CD4-positive, alpha-beta T cell treated with Interleukin-15 for 4 hours (primary cell): ENCODE measurements around the gene GRB7.
"Not testable (repeated sequence)": the region's sequence is repeated elsewhere in the genome, so short reads cannot be mapped to it uniquely, and the experiment has no call there.

Source experiments
- DNase-seq: peaks from one replicate; pipeline ENCODE4 v3.0.0-alpha.2; 2020; ENCODE audit warnings: low spot score

Gene GRB7

GRCh38 chr17:39732586-39732985 lies 5.2 kb upstream of the GRB7 start:
- DNase-seq, result no peak

GRCh38 chr17:39735882-39736281 lies 1.9 kb upstream of the GRB7 start:
- no peak for DNase-seq

DNA sequence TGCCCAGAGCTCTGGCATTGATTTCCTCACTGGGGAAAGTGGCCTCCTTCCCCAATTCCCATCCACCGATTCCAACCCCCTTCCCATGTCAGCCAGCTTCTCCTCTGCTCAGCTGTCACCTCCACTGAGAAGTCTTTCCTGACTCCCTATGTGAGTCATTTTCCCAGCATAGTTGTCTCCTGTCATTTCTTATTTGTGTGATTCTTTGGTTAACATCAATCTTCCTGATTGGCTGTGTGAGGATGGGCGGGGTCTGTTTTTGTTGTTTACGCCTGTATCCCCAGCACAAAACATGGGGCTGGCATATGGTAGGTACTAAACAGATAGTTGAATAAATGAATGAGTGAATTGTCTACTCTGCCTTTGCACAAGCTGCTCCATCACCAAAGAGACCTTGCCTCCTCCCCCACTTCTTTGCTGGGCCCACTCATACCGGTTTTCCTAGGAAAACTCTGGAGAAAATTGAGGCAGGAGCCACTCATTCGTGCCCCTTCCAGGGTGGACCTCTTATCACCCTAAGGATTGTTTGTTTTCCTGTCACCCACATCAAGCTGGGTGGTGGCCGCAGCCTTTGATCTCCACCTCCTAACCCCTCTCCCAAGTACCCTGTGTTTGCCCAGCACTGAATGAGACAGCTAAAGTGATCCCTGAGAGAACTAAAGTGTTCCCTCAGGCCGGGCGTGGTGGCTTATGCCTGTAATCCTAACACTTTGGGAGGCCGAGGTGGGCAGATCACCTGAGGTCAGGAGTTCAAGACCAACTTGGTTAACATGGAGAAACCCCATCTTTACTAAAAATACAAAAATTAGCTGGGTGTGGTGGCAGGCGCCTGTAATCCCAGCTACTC lies 1.2 kb upstream of the GRB7 start:
- DNase-seq, result no peak

- DNase-seq, result no peak
Observed at GRCh38 chr17:39737206-39737759, 455 bp upstream of the GRB7 start.

DNA sequence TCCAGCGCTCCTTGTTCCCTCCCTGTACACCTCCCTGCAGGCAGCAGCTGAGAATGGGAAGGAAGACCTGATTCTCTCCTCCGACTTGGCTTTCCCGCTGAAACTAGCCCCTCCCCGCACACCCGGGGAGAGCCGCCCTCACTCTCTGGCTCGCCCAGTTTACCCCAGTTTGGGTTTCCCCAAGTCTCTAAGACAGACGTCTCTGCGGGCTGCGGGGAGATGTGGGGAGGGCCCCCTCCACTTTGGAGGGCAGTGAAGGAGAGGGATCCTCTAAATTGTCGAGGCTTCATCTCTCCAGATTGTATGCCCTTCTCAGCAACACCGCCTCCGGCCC lies 797 bp downstream of the GRB7 start:
- DNase-seq, result peak; percentile 29

- DNase-seq, result no peak
Observed at GRCh38 chr17:39738983-39739884, 1.5 kb downstream of the GRB7 start.

DNA sequence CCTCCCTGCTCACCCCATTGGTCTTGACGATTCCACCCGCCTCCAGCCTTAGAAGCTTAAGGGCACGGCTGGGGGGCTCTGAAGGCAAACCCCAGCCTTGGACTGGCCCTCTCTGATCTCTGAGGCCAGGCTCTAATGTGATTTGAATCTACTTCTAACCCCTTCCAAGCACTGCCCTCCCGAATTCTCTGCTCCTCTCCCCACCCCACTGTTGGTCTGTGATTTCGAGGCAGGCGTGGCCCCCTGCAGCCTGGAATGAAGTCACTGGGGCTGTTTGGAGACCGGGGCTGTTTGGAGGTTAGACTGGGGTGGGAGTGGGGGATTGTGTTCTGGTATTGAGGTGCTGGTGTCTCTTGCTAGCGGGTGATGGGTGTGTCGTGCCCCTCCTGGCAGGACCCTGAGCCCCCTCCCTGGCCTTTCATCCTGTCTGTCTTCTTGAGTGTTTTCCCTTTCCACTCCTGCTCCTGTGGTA lies 2.2 kb downstream of the GRB7 start:
- DNase-seq, result no peak

GRCh38 chr17:39740357-39741111 lies 2.8 kb downstream of the GRB7 start:
- no peak for DNase-seq

DNA sequence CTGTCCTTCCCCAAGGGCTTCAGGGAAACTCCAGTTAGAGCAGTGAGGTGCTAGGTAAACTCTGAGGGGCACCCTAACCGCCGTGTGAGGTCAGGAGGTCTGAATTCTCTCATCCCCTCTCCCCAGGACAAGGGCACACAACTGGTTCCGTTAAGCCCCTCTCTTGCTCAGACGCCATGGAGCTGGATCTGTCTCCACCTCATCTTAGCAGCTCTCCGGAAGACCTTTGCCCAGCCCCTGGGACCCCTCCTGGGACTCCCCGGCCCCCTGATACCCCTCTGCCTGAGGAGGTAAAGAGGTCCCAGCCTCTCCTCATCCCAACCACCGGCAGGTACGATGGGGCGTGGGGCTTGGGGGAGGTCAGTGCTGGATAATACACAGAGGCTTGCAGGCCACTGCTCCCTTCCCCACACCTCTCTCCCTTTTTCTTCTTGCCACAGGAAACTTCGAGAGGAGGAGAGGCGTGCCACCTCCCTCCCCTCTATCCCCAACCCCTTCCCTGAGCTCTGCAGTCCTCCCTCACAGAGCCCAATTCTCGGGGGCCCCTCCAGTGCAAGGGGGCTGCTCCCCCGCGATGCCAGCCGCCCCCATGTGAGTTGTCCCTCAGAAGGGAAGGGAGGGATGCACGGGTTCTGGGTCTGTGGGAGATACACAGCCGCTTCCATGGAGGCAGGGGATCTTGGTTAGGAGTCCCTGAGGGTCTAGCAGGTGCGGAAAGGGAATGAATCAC lies 4.6 kb downstream of the GRB7 start:
- no peak for DNase-seq

DNA sequence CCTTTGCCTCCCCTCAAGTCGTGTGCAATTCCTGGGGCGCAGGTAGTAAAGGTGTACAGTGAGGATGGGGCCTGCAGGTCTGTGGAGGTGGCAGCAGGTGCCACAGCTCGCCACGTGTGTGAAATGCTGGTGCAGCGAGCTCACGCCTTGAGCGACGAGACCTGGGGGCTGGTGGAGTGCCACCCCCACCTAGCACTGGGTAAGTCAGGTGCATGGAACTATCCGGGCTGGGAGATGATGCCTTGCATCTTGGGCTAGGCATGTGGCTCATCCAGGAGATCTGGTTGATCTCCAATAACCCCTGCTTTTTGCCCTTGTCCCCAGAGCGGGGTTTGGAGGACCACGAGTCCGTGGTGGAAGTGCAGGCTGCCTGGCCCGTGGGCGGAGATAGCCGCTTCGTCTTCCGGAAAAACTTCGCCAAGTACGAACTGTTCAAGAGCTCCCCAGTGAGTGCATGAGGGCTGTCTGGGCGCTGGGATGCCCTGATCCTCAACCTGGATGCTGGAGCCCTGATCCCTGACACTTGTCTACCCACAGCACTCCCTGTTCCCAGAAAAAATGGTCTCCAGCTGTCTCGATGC lies 5.2 kb downstream of the GRB7 start:
- no peak for DNase-seq

- DNase-seq, result no peak
Observed at GRCh38 chr17:39744075-39744835, 6.5 kb downstream of the GRB7 start.

GRCh38 chr17:39744836-39745215 lies 7.1 kb downstream of the GRB7 start:
- no peak for DNase-seq

GRCh38 chr17:39745335-39746144 lies 7.8 kb downstream of the GRB7 start:
- no peak for DNase-seq

DNA sequence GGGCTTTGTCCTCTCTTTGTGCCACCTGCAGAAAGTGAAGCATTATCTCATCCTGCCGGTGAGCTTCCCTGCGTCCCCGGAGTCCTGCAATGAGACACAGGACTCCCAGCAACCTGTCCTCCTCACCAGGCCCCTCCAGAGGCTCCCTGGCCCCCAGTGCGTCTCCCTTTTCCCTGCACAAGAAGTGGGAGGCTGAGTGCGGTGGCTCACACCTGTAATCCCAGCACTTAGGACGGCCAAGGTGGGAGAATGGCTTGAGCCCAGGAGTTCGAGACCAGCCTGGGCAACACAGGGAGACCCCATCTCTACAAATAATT lies 8.4 kb downstream of the GRB7 start:
- DNase-seq, result no peak

- DNase-seq, result no peak
Observed at GRCh38 chr17:39747745-39748144, 10.0 kb downstream of the GRB7 start.

DNA sequence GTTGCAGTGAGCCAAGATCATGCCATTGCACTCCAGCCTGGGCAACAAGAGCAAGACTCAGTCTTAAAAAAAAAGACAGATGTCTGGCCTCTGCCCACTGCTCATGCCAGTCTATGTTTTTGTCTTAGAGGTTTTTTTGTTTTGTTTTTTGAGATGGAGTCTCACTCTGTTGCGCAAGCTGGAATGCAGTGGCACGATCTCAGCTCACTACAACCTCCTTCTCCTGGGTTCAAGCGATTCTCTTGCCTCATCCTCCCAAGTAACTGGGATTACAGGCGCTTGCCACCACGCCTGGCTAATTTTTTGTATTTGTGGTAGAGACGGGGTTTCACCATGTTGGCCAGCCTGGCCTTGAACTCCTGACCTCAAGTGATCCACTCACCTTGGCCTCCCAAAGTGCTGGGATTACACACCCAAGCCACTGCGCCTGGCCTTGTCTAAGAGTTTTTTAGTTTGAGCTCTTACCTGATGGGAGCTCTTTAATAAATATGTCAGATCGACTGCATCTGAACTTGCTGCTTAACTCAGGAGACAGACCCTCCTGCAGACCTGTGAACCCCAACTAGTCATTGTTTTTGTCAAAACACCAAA lies 10.8 kb downstream of the GRB7 start:
- not testable (repeated sequence) for DNase-seq

- DNase-seq, result no peak
Observed at GRCh38 chr17:39750131-39751015, 12.6 kb downstream of the GRB7 start.

- DNase-seq, result no peak
Observed at GRCh38 chr17:39751016-39751543, 13.3 kb downstream of the GRB7 start.
